Brain microvascular endothelial cell (primary cell): Measurements from ENCODE around the gene FEV.

Experiments used
- DNase-seq: peaks from one replicate; pipeline ENCODE4 v3.0.0-alpha.2; 2020
- H3K27ac ChIP-seq: fragments of 250-450 bp; sonication (Bioruptor Pico); 2 replicates; pipeline ENCODE4 v1.5.1; 2020; ENCODE audit warnings: mild to moderate bottlenecking, moderate library complexity
- H3K27me3 ChIP-seq: fragments of 250-450 bp; sonication (Bioruptor Pico); replicated peaks from 2 replicates; pipeline ENCODE4 v1.5.1; 2020; ENCODE audit warnings: mild to moderate bottlenecking
- H3K36me3 ChIP-seq: fragments of 250-450 bp; sonication (Bioruptor Pico); replicated peaks from 2 replicates; pipeline ENCODE4 v1.5.1; 2020; ENCODE audit warnings: mild to moderate bottlenecking
- H3K4me3 ChIP-seq: 2 replicates; pipeline ENCODE4 v1.5.1; 2011; ENCODE audit warnings: low read depth, mild to moderate bottlenecking, control low read depth, low read length, moderate library complexity
- CTCF ChIP-seq: IDR thresholded peaks from 2 replicates; pipeline ENCODE4 v1.5.1; 2011; ENCODE audit warnings: low read depth, mild to moderate bottlenecking, moderate library complexity, low read length, control low read depth, inconsistent platforms; ENCODE audit errors: missing control alignments
- in situ Hi-C: cut with HindIII; loops from 2 replicates; pipeline ENCODE4 v1.10.0; 2017; ENCODE audit warnings: low sequenced_read_pairs, low pct_ligation_motif_present

The FEV gene

DNA sequence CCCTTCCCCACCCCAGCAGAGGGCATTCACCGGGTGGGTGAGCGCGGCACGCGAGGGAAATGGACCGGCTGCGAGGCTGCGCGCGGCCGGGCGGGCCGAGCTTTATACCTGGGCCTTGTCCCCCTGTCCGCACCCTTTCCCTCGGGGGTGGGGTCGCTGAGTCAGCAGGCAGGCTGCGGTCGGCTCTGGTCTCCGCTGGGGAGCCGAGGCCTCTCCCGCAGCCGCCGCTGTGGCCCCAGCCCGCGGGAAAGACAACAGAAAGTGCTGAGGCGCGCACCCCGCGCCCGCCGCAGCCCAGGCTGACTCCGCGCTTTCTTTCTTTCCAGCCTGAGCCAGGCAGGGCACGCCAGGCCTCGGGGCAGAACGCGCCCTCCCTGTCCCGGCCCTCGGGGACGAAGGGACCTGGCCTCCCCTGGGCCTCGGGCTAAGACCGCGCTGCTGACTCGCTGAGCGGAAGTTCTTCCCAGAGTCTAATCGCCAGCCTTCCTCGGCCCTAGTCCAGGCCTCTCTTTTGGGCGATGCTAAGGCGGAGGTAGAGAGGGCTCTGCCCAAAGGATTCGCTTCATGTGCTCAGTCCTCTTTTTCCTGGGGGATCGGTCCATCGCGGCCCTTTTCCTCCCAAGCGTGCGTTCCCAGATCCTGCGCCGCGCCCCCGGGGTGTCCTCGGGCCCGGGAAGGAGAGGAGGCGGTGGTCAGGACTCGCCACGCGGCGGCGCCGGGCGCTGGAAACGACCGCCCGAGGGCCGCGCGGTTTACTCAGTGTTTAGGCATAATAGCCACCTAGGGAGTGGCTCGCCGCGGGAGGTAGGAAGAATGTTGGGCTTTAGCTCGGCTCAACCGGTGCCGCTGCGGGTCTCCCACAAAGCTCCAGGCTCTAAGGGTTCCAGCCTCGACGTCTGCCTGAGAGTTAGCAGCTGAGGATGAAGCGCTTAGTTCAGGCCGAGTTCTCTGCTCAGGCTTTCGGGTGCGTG lies 8.6 kb upstream of the FEV start, which contains the start of gene CRYBA2:
CRYBA2 (minus strand) TSS at position 78 of the 971 bp plus-strand sequence. CDS start 246 bp downstream, outside the sequence.
- TF ChIP-seq CTCF = peak; percentile 12
- H3K27me3 ChIP-seq = peaks cover 85% of the 10 kb centered on the region
- no peak for DNase-seq
- H3K36me3 ChIP-seq = no peaks in the 10 kb centered on the region
- H3K4me3 ChIP-seq = peak within 1 kb of the TSS; percentile 27
- no peak within 1 kb of the TSS for H3K27ac ChIP-seq
- in situ Hi-C loops = no loop called here

GRCh38 chr2:218992703-218993344 lies 7.8 kb upstream of the FEV start:
- H3K27me3 ChIP-seq = peaks cover 84% of the 10 kb centered on the region
- H3K27ac ChIP-seq = no peak overlapping the region
- in situ Hi-C loops = no loop called here
- H3K36me3 ChIP-seq = no peaks in the 10 kb centered on the region
- no peak for DNase-seq
- TF ChIP-seq CTCF = no peak
- no peak overlapping the region for H3K4me3 ChIP-seq

DNA sequence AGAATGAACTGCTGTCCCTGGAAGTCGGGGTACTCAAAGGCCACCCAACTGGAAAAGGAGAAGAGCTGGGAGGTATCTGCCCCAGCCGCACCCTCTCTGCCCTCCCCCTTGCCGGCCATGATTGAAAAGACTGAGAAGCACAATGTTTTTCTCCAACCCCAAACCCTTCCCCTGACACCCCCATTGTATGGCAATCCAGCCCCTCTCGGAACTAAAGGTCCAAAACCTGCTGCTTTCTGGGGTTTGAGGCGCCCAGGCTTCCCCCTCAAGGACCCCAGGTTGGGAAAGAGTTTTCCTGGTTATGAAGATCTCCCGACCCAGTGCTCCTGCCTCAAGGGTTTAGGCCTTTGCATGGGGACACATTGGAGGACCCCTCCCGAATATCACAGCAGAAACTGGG lies 7.2 kb upstream of the FEV start:
- no peak for DNase-seq
- TF ChIP-seq CTCF = no peak
- in situ Hi-C loops = no loop called here
- peaks cover 86% of the 10 kb centered on the region for H3K27me3 ChIP-seq
- H3K4me3 ChIP-seq = no peak overlapping the region
- H3K27ac ChIP-seq = no peak overlapping the region
- H3K36me3 ChIP-seq = no peaks in the 10 kb centered on the region

DNA sequence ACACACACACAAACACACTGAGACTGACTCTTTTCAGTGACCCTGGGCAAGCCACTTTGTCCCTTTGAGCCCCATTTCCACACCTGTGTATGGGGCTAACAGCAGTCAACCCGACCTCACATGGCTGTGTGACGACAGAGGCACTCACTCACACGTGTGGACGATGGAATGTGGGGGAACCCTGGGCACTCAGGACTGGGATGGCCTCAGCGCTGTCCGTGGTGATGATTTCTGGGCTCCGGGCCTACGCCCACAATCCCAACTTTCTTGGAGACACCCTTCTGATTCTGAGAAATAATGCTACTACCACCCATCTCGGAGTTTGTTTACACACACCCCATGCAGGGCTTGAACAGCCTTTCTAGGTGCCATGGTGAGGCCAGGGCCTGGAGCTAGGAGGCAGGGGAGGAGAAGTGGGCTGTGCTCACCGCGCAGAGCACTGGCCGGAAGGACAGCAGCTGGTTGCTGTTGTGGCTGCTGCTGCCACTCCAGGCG lies 6.7 kb upstream of the FEV start:
- Histone ChIP-seq H3K27ac (no peak overlapping the region), H3K27me3 (peaks cover 86% of the 10 kb centered on the region), H3K4me3 (no peak overlapping the region), H3K36me3 (no peaks in the 10 kb centered on the region)
- no peak for DNase-seq
- no peak for TF ChIP-seq CTCF
- in situ Hi-C loops = no loop called here

- Histone ChIP-seq H3K36me3 (no peaks in the 10 kb centered on the region), H3K27me3 (peaks cover 88% of the 10 kb centered on the region), H3K27ac (no peak overlapping the region), H3K4me3 (no peak overlapping the region)
- in situ Hi-C loops = no loop called here
- DNase-seq = no peak
- no peak for TF ChIP-seq CTCF
Measured at GRCh38 chr2:218990612-218991011, 5.6 kb upstream of the FEV start.
